B cell (primary cell): ENCODE data around the gene GSX2.

Source experiments
- CTCF ChIP-seq: fragments of 200-600 bp; IDR thresholded peaks from one replicate; pipeline ENCODE4 v1.8.0; 2022; ENCODE audit warnings: antibody characterized with exemption, mild to moderate bottlenecking
- EZH2 ChIP-seq: IDR thresholded peaks from 2 replicates; pipeline ENCODE4 v1.6.1; 2012; ENCODE audit warnings: borderline replicate concordance, low read depth, mild to moderate bottlenecking, moderate library complexity, low read length; ENCODE audit not compliant: insufficient read depth, poor library complexity, severe bottlenecking

GRCh38 chr4:54067166-54067565, 32.8 kb upstream of the GSX2 start:
- TF ChIP-seq CTCF (no peak), EZH2 (no peak)
